Measurements from ENCODE around the gene MICAL3. TPM values are rescaled to one million over a fixed set of nuclear protein-coding genes. Genes with fewer than 3 reads are reported as not detected.
"Not testable (repeated sequence)": the region's sequence is repeated elsewhere in the genome, so short reads cannot be mapped to it uniquely, and the experiment has no call there.

MICAL3 gene
- total and polyA plus RNA-seq, 2 experiments from 2014 or later = 6.1 to 25.1 TPM

DNA sequence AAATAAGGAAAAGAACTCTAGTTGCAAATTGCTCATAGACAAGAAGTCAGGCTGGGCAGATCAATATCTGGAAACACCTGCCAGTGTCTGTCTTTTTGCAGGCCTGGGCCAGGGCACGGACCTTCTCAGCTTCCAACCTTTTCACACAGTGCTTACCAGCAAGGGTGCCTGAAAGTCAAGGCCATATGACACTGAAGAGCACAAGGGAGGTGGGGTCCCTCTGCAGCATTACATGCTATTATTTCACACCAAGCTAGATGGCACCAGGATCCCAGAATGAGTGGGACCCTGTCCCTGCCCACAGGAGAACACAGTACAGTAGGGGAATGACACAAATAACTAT, 47.6 kb upstream of the MICAL3 start:
- H4K20me1 ChIP-seq (ENCODE audit: insufficient read depth) = no peaks in the 10 kb centered on the region
- in situ Hi-C loops (cut with MboI) = no loop called here

DNA sequence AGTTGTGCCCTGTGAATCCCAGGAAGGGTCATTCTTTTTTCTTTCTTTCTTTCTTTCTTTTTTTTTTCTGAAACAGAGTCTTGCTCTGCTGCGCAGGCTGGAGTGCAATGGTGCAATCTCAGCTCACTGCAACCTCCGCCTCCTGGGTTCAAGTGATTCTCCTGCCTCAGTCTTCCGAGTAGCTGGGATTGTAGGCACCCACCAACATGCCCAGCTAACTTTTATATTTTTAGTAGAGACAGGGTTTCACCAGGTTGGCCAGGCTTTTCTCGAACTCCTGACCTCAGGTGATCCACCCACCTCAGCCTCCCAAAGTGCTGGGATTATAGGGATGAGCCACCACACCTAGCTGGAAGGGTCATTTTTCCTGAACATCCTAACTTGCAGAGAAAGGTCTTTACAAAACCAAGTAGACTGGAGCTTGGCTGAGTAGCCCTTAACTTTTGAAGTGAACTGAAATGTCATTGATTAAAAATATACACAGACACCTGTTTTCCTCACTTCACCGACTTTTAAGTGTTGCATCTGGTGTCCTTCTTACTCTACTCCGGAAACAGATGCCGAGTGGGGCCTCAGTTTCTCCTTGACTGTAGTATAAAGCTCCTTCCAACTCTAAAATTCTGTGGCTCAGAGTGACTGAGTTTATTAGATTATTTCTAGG, 47.1 kb upstream of the MICAL3 start:
- in situ Hi-C loops (cut with MboI); H2AFZ ChIP-seq; H3K9me3 ChIP-seq (ENCODE audit: low read depth); H3K9me2 ChIP-seq (ENCODE audit: insufficient read depth); H3K27ac ChIP-seq; H3K9ac ChIP-seq; H3K27me3 ChIP-seq (replicated peaks; ENCODE audit: insufficient read depth); H3K36me3 ChIP-seq (ENCODE audit: low read depth); H3K79me2 ChIP-seq (ENCODE audit: insufficient read depth); H4K20me1 ChIP-seq (ENCODE audit: insufficient read depth); H3K4me3 ChIP-seq; H3F3A ChIP-seq (ENCODE audit: insufficient read depth); DNase-seq; H3K4me2 ChIP-seq (ENCODE audit: unreplicated experiment): not testable (repeated sequence)
- H3K4me1 ChIP-seq (ENCODE audit: insufficient read depth) = peaks cover 22% of the 10 kb centered on the region
- 61 to 69% methylated on average over 7 of the region's 7 CpGs for WGBS, 2 experiments (ENCODE audit: low coverage in 1 of 2, low lambda C conversion rate in 2 of 2, missing lambda C conversion rate in 2 of 2)

More for the DNA sequence above, 47.6 kb upstream of the MICAL3 start:
- H3K79me2 ChIP-seq (ENCODE audit: insufficient read depth) = peaks cover 4% of the 10 kb centered on the region
- H3K9me2 ChIP-seq (ENCODE audit: insufficient read depth) = no peaks in the 10 kb centered on the region
- no peak overlapping the region for H3K4me3 ChIP-seq
- no peaks in the 10 kb centered on the region for H3K36me3 ChIP-seq (ENCODE audit: low read depth)
- H3K27ac ChIP-seq = no peak overlapping the region
- no peak for DNase-seq
- no peak overlapping the region for H3K4me2 ChIP-seq (ENCODE audit: unreplicated experiment)
- no peaks in the 10 kb centered on the region for H3K27me3 ChIP-seq (replicated peaks; ENCODE audit: insufficient read depth)
- peaks cover 8% of the 10 kb centered on the region; the same call in 1 of the 2 replicates for H3F3A ChIP-seq (ENCODE audit: insufficient read depth)
- H3K9me3 ChIP-seq (ENCODE audit: low read depth) = no peaks in the 10 kb centered on the region
- no peak overlapping the region for H3K9ac ChIP-seq
- H2AFZ ChIP-seq = no peak overlapping the region
- WGBS, 2 experiments (ENCODE audit: low coverage in 1 of 2, low lambda C conversion rate in 2 of 2, missing lambda C conversion rate in 2 of 2) = 96 to 100% methylated on average over 1 of the region's 1 CpG
- TF ChIP-seq EZH2phosphoT487 (IDR thresholded peaks at IDR 0.05; ENCODE audit: insufficient read depth, low read depth) = no peak
- no peak for TF ChIP-seq EZH2 (IDR thresholded peaks at IDR 0.05; ENCODE audit: insufficient read depth, poor library complexity, severe bottlenecking)
- peaks cover 27% of the 10 kb centered on the region for H3K4me1 ChIP-seq (ENCODE audit: insufficient read depth)

DNA sequence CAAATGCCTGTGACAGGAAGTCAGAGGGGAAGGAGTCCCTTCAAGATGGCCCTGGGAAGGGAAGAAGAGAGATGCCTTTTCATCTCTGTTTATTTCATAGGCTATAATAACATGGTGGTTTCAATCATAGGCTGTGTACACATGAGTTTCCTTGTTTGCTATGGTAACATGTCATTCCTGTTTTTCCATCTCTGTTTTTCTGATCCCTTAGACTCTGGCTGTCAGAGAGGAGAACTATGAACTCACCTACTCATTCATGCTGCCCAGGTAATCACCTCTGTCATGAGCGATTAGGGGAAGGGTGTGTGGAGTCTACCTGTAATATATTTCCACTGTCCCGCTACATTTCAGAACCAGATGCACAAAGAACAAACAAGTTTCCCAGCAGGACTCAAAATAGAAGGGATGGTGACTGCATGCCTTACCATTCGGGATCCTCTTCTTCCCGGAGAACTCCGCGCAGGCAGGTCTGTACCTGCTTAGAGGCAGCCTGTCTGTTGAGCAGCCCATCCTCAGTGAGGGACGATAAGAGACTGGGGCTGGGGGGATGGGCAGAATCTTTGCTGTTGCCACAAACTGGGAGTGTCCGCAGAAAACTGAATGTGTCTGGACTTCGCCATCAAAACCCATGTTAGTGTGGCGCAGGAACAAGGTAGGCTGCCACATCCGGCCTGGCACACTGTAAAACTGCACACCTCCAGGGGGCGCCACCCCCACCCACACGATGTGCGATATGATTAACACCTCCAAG, 46.4 kb upstream of the MICAL3 start:
- Histone ChIP-seq H3F3A (ENCODE audit: insufficient read depth) (no peaks in the 10 kb centered on the region), H3K27ac (no peak overlapping the region), H3K9me2 (ENCODE audit: insufficient read depth) (no peaks in the 10 kb centered on the region), H3K4me3 (no peak overlapping the region), H3K79me2 (ENCODE audit: insufficient read depth) (no peaks in the 10 kb centered on the region), H3K4me1 (ENCODE audit: insufficient read depth) (peaks cover 18% of the 10 kb centered on the region), H3K9ac (no peak overlapping the region), H2AFZ (no peak overlapping the region), H3K9me3 (ENCODE audit: low read depth) (no peaks in the 10 kb centered on the region), H3K36me3 (ENCODE audit: low read depth) (no peaks in the 10 kb centered on the region), H3K4me2 (ENCODE audit: unreplicated experiment) (no peak overlapping the region), H4K20me1 (ENCODE audit: insufficient read depth) (no peaks in the 10 kb centered on the region), H3K27me3 (replicated peaks; ENCODE audit: insufficient read depth) (no peaks in the 10 kb centered on the region)
- no peak for DNase-seq
- TF ChIP-seq EZH2phosphoT487 (IDR thresholded peaks at IDR 0.05; ENCODE audit: insufficient read depth, low read depth) (no peak), EZH2 (IDR thresholded peaks at IDR 0.05; ENCODE audit: insufficient read depth, poor library complexity, severe bottlenecking) (no peak)
- WGBS, 2 experiments (ENCODE audit: low coverage in 1 of 2, low lambda C conversion rate in 2 of 2, missing lambda C conversion rate in 2 of 2) = 63 to 73% methylated on average over 14 of the region's 14 CpGs
- in situ Hi-C loops (cut with MboI) = no loop called here

DNA sequence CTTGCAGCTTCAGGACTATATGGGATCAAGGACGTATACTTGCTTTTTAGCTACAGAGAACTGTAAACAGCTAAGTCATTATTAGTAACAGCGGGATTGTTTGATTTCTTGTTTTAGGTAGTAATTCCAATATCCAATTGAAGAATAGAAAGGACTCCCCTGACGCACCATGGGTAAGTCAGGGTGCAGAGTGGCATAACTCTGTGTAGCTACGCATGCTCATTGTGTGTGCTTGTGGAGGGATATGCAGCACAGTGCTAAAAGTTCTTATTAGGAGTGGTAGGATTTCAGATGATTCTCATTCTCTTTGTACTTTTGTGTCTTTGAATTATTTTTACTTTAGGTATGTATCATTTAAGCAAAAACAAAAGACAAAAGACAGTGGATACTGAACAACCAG, 45.7 kb upstream of the MICAL3 start:
- in situ Hi-C loops (cut with MboI) = no loop called here
- 89% methylated on average over 4 of the region's 4 CpGs for WGBS, 2 experiments (ENCODE audit: low coverage in 1 of 2, low lambda C conversion rate in 2 of 2, missing lambda C conversion rate in 2 of 2)
- H3F3A ChIP-seq (ENCODE audit: insufficient read depth) = no peaks in the 10 kb centered on the region

More for the DNA sequence above, 45.7 kb upstream of the MICAL3 start:
- Histone ChIP-seq H2AFZ (no peak overlapping the region), H3K27ac (no peak overlapping the region), H4K20me1 (ENCODE audit: insufficient read depth) (no peaks in the 10 kb centered on the region), H3K9me2 (ENCODE audit: insufficient read depth) (no peaks in the 10 kb centered on the region), H3K27me3 (replicated peaks; ENCODE audit: insufficient read depth) (no peaks in the 10 kb centered on the region), H3K9ac (no peak overlapping the region), H3K79me2 (ENCODE audit: insufficient read depth) (no peaks in the 10 kb centered on the region), H3K9me3 (ENCODE audit: low read depth) (no peaks in the 10 kb centered on the region), H3K4me1 (ENCODE audit: insufficient read depth) (peaks cover 16% of the 10 kb centered on the region), H3K36me3 (ENCODE audit: low read depth) (no peaks in the 10 kb centered on the region), H3K4me2 (ENCODE audit: unreplicated experiment) (no peak overlapping the region), H3K4me3 (no peak overlapping the region)
- DNase-seq = no peak
- TF ChIP-seq EZH2 (IDR thresholded peaks at IDR 0.05; ENCODE audit: insufficient read depth, poor library complexity, severe bottlenecking) = no peak
- no peak for TF ChIP-seq EZH2phosphoT487 (IDR thresholded peaks at IDR 0.05; ENCODE audit: insufficient read depth, low read depth)

Measured in GM23248 (cell line).